Endothelial cell (in vitro differentiated cells): ENCODE measurements around the gene REXO1. TPM values are rescaled to one million over a fixed set of nuclear protein-coding genes. Genes with fewer than 3 reads are reported as not detected.

Source experiments
- DNase-seq: peaks from one replicate; pipeline ENCODE4 v3.0.0; 2021; ENCODE audit warnings: low spot score
- H3K27ac Mint-ChIP-seq: one replicate; pipeline ENCODE4 v1.8.0; 2021; ENCODE audit warnings: mixed read lengths, inconsistent platforms; ENCODE audit not compliant: unreplicated experiment
- H3K27me3 Mint-ChIP-seq: one replicate; pipeline ENCODE4 v1.8.0; 2021; ENCODE audit warnings: mild to moderate bottlenecking, moderate library complexity, mixed read lengths, inconsistent platforms; ENCODE audit not compliant: unreplicated experiment
- H3K36me3 Mint-ChIP-seq: one replicate; pipeline ENCODE4 v1.8.0; 2021; ENCODE audit warnings: mild to moderate bottlenecking, low read depth, mixed read lengths, inconsistent platforms; ENCODE audit not compliant: unreplicated experiment
- H3K4me1 Mint-ChIP-seq: one replicate; pipeline ENCODE4 v1.8.0; 2021; ENCODE audit warnings: mild to moderate bottlenecking, mixed read lengths, inconsistent platforms; ENCODE audit not compliant: unreplicated experiment
- H3K4me3 Mint-ChIP-seq: one replicate; pipeline ENCODE4 v1.8.0; 2021; ENCODE audit warnings: mild to moderate bottlenecking, mixed read lengths, inconsistent platforms; ENCODE audit not compliant: unreplicated experiment
- H3K9me3 Mint-ChIP-seq: one replicate; pipeline ENCODE4 v1.8.0; 2021; ENCODE audit warnings: mixed read lengths, inconsistent platforms; ENCODE audit not compliant: unreplicated experiment
- microRNA-seq: library from miRNA; unstranded; fragments of <30 nt; microRNA quantifications from one replicate; pipeline ENCODE4, GENCODE V29; 2020; ENCODE audit not compliant: unreplicated experiment
- total RNA-seq: library from RNA; stranded (reverse); fragmentation: NEBNext Ultra II Directional; extraction: Animal tissue kit (Norgen Biotek cat#: 25700); gene quantifications from one replicate; pipeline ENCODE4 v1.2.1, GENCODE V29; 2021; ENCODE audit not compliant: unreplicated experiment
- TF ChIP-seq, protein P1 (sequence below): fragments of 200-600 bp; sonication (generic); IDR thresholded peaks from one replicate; pipeline ENCODE4 v1.5.0; 2021; ENCODE audit warnings: antibody characterized with exemption; ENCODE audit not compliant: unreplicated experiment

Gene REXO1
- total RNA-seq, 1 donor from 2014 or later = 48.1 TPM

DNA sequence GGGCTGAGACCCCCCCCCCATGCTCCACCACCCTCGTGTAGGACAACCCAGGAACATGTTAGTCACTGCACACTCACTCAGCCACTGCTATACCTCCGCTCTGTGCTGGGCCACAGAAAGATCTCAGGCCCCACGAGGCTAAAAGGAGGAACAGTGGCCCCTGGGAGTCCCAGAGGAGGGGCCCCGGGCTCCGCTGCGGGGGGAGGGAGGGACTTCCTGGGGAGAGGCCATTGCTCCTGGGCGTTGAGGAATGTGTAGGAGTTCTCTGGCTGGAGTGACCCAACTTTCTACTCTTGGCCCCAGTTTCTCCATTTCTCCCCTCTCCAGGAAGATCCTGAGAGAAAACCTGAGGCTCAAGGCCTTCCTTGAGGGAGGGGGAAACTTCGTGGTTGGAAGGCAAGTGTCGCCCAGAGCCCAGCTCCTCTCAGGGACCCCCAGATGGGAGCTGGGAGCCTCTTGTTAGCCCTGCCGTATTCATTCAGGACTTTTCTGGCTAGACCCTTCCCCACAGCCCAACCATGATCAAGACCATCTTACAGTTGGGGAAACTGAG lies 81.4 kb downstream of the REXO1 start:
- DNase-seq = no peak
- H3K4me1 Mint-ChIP-seq = no peaks in the 10 kb centered on the region
- no peak overlapping the region for H3K4me3 Mint-ChIP-seq
- H3K9me3 Mint-ChIP-seq = no peaks in the 10 kb centered on the region
- H3K27me3 Mint-ChIP-seq = peaks cover 17% of the 10 kb centered on the region
- H3K27ac Mint-ChIP-seq = no peak overlapping the region
- peaks cover 8% of the 10 kb centered on the region for H3K36me3 Mint-ChIP-seq
- TF ChIP-seq, protein P1, sequence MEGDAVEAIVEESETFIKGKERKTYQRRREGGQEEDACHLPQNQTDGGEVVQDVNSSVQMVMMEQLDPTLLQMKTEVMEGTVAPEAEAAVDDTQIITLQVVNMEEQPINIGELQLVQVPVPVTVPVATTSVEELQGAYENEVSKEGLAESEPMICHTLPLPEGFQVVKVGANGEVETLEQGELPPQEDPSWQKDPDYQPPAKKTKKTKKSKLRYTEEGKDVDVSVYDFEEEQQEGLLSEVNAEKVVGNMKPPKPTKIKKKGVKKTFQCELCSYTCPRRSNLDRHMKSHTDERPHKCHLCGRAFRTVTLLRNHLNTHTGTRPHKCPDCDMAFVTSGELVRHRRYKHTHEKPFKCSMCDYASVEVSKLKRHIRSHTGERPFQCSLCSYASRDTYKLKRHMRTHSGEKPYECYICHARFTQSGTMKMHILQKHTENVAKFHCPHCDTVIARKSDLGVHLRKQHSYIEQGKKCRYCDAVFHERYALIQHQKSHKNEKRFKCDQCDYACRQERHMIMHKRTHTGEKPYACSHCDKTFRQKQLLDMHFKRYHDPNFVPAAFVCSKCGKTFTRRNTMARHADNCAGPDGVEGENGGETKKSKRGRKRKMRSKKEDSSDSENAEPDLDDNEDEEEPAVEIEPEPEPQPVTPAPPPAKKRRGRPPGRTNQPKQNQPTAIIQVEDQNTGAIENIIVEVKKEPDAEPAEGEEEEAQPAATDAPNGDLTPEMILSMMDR = no peak

DNA sequence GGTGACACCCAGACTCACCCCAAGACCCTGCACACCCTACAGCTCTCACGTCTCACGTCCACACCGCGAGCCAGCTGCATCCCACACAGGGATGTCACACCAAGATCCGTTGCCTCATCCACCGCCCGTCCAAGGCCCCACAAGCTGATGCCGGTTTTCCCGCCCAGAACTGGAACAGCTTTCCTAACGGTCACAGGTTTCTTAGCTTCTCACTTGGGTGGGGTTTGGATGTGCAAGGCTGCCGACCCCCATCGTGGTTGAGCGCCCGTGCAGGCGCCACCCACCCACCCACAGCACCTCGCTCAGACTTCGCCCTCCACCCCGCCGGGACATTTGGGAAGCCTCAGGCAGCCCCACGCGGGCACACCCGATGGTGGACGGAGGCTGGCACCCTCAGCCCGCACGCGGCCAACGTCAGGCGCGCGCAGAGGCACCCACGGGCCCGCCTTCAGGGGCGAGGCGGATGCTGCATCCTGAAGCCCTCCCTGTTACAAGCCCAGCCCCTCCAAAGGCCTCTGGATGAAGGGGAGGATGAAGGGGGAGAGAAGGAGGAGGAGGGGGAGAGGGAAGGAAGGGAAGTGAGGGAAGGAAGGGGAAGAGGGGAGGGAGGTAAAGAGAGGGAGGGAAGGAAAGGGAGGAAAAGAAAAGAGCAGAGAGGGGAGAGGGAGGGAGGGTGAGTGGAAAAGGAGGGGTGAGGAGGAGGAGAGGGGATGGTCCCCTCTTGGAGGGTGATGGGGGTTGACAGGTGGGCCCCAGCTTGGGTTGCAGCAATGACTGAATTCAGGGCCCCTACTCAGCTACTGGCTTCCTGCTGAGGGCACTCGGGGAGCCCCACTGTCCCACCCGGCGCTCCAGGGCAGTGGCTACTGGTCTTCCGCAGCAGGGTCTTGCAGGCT lies 82.1 kb downstream of the REXO1 start:
- H3K9me3 Mint-ChIP-seq = no peaks in the 10 kb centered on the region
- H3K4me3 Mint-ChIP-seq = no peak overlapping the region
- no peak for DNase-seq
- peaks cover 22% of the 10 kb centered on the region for H3K27me3 Mint-ChIP-seq
- no peak overlapping the region for H3K27ac Mint-ChIP-seq
- no peaks in the 10 kb centered on the region for H3K4me1 Mint-ChIP-seq
- H3K36me3 Mint-ChIP-seq = peaks cover 6% of the 10 kb centered on the region
- TF ChIP-seq, protein P1 = no peak

Small RNA genes lying within 50 kb of the gene (microRNA-seq; reads per million reads assigned to microRNA genes)
- 34.9 reads per million, percentile 73 among the genes with 10 or more reads in this experiment for gene MIR1909

Other genes starting within 250 kb of the REXO1 start
- gene UQCR11, start 243.0 kb downstream of the REXO1 start, total RNA-seq = 182 TPM
- 255 TPM for gene TCF3, start 195.9 kb downstream of the REXO1 start, total RNA-seq
- gene ONECUT3, start 95.0 kb downstream of the REXO1 start, total RNA-seq = not detected
- gene ATP8B3, start 36.2 kb downstream of the REXO1 start, total RNA-seq = 0.69 TPM
- gene KLF16, start 15.1 kb upstream of the REXO1 start, total RNA-seq = 19.9 TPM
- gene ABHD17A, start 37.0 kb upstream of the REXO1 start, total RNA-seq = 283 TPM
- gene ADAT3, start 56.9 kb upstream of the REXO1 start, total RNA-seq = 10.5 TPM
- 71.8 TPM for gene SCAMP4, start 56.9 kb upstream of the REXO1 start, total RNA-seq
- gene CSNK1G2, start 92.7 kb upstream of the REXO1 start, total RNA-seq = 110 TPM
- 80.5 TPM for gene BTBD2, start 167.2 kb upstream of the REXO1 start, total RNA-seq
- gene MKNK2, start 202.8 kb upstream of the REXO1 start, total RNA-seq = 228 TPM
- 88.5 TPM for gene MOB3A, start 247.8 kb upstream of the REXO1 start, total RNA-seq
- 8.9 TPM for gene IZUMO4, start 248.4 kb upstream of the REXO1 start, total RNA-seq